Measurements from ENCODE around the gene MRPL48.

MRPL48 gene

DNA sequence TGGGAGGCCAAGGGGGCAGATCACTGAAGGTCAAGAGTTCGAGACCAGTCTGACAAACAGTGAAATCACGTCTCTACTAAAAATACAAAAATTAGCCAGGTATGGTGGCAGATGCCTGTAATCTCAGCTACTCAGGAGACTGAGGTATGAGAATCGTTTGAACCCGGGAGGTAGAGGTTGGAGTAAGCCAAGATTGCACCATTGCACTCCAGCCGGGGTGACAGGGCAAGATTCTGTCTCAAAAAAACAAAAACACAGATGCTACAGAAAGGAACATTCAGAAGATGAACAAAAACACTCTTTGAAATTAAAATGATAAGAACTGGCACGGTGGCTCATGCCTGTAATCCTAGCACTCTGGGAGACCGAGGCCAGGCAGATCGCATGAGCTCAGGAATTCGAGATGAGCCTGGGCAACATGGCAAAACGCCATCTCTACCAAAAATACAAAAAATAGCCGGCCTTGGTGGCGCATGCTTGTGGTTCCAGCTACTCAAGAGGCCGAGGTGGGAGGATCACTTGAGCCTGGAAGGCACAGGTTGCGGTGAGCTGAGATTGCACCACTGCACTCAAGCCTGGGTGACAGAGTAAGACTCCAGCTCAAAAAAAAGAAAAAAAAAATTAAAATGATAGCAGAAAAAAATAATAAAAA, 35.3 kb upstream of the MRPL48 start:
- WGBS (ENCODE audit: extremely low coverage, insufficient coverage, insufficient read length), result no CpG with 5 or more reads among the region's 14 CpGs
- Histone ChIP-seq H2BK5ac (ENCODE audit: low read depth, low read length, poor library complexity) (no peak overlapping the region), H4K8ac (ENCODE audit: low read depth, low read length) (peak overlapping the region; percentile 6), H3K23ac (ENCODE audit: low read length) (no peak overlapping the region), H3K18ac (ENCODE audit: low read length) (peak overlapping the region; percentile 9), H4K91ac (ENCODE audit: low read depth, low read length) (no peak overlapping the region), H3K4me2 (ENCODE audit: low read length) (no peak overlapping the region), H3K4me3 (ENCODE audit: low read depth, low read length) (no peak overlapping the region), H3K27ac (ENCODE audit: low read depth, low read length) (peak overlapping the region; percentile 18), H2AFZ (ENCODE audit: insufficient read depth, low read length, poor library complexity) (no peak overlapping the region), H3K36me3 (ENCODE audit: control insufficient read depth in 1 of 2, insufficient read depth in 2 of 2, low read length in 2 of 2) (peaks cover 0 to 6% of the 10 kb centered on the region in 2 experiments), H3K9ac (ENCODE audit: low read length) (no peak overlapping the region), H4K12ac (ENCODE audit: low read depth, low read length) (no peak overlapping the region), H3K79me2 (ENCODE audit: control insufficient read depth, insufficient read depth, low read length, poor library complexity) (peaks cover 24% of the 10 kb centered on the region), H3K27me3 (ENCODE audit: insufficient read depth, low read length) (no peaks in the 10 kb centered on the region), H3K79me1 (ENCODE audit: low read length) (peaks cover 2% of the 10 kb centered on the region), H2BK120ac (ENCODE audit: insufficient read depth, low read length, poor library complexity) (no peak overlapping the region), H2AK5ac (ENCODE audit: low read length) (no peak overlapping the region), H3K9me3 (ENCODE audit: insufficient read depth, low read depth, low read length) (no peaks in the 10 kb centered on the region), H3K14ac (ENCODE audit: low read length) (no peak overlapping the region), H3K4ac (ENCODE audit: low read depth, low read length) (peak overlapping the region; percentile 57), H2BK12ac (ENCODE audit: low read length) (no peak overlapping the region), H3K4me1 (ENCODE audit: control insufficient read depth in 1 of 2, insufficient read depth in 2 of 2, low read length in 2 of 2) (peaks cover 5 to 12% of the 10 kb centered on the region in 2 experiments)
- DNase-seq, result peak; percentile 85 to 88

DNA sequence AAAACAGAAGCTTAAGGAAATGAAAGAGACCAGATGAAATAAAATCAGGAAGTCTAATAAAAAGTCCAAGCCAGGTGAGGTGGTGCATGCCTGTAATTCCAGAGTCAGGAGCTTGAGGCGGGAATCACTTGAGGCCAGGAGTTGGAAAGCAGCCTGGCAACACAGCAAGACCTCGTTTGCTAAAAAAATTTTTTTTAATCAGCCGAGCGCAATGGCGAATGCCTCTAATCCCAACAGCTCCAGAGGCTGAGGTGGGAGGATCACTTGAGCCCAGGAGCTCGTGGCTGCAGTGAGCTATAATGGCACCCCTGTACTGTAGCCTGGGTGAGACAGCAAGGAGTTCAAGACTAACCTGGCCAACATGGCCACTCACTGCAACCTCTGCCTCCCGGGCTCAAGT, 34.8 kb upstream of the MRPL48 start:
- Histone ChIP-seq H3K27me3 (ENCODE audit: insufficient read depth, low read length) (no peaks in the 10 kb centered on the region), H3K27ac (ENCODE audit: low read depth, low read length) (peak overlapping the region; percentile 56), H2BK12ac (ENCODE audit: low read length) (no peak overlapping the region), H3K36me3 (ENCODE audit: control insufficient read depth in 1 of 2, insufficient read depth in 2 of 2, low read length in 2 of 2) (peaks cover 0 to 6% of the 10 kb centered on the region in 2 experiments), H2BK5ac (ENCODE audit: low read depth, low read length, poor library complexity) (peak overlapping the region; percentile 32), H3K9me3 (ENCODE audit: insufficient read depth, low read depth, low read length) (no peaks in the 10 kb centered on the region), H4K91ac (ENCODE audit: low read depth, low read length) (no peak overlapping the region), H3K79me2 (ENCODE audit: control insufficient read depth, insufficient read depth, low read length, poor library complexity) (peaks cover 24% of the 10 kb centered on the region), H4K8ac (ENCODE audit: low read depth, low read length) (no peak overlapping the region), H3K4me2 (ENCODE audit: low read length) (peak overlapping the region; percentile 15), H3K18ac (ENCODE audit: low read length) (peak overlapping the region; percentile 70), H3K79me1 (ENCODE audit: low read length) (peaks cover 2% of the 10 kb centered on the region), H3K4me1 (ENCODE audit: control insufficient read depth in 1 of 2, insufficient read depth in 2 of 2, low read length in 2 of 2) (peaks cover 5 to 12% of the 10 kb centered on the region in 2 experiments), H3K4ac (ENCODE audit: low read depth, low read length) (peak overlapping the region; percentile 60), H2BK120ac (ENCODE audit: insufficient read depth, low read length, poor library complexity) (no peak overlapping the region), H4K12ac (ENCODE audit: low read depth, low read length) (no peak overlapping the region), H2AFZ (ENCODE audit: insufficient read depth, low read length, poor library complexity) (no peak overlapping the region), H3K4me3 (ENCODE audit: low read depth, low read length) (no peak overlapping the region), H3K9ac (ENCODE audit: low read length) (no peak overlapping the region), H3K14ac (ENCODE audit: low read length) (no peak overlapping the region), H3K23ac (ENCODE audit: low read length) (no peak overlapping the region), H2AK5ac (ENCODE audit: low read length) (no peak overlapping the region)
- WGBS (ENCODE audit: extremely low coverage, insufficient coverage, insufficient read length), result no CpG with 5 or more reads among the region's 7 CpGs
- peak; percentile 70 to 78 for DNase-seq

DNA sequence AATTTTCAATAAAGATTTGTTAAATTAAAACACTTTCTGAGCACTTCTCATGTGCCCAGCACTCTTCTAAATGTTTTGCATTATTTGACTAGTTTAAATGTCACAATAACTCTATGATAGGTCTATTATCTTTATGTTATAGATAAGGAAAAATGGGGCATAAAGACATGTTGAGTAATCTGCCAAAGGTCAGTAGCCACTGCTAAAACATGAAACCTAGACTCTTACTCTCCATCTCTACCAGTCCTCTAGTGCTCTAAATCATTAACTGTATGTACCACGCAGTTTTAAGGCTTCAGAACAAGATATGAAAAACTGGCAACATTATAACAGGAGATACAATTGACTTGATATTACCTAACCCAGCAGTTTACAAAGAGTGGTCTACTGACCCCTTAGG, 33.7 kb upstream of the MRPL48 start:
- peaks cover 24% of the 10 kb centered on the region for H3K79me2 ChIP-seq (ENCODE audit: control insufficient read depth, insufficient read depth, low read length, poor library complexity)
- no peak overlapping the region for H3K23ac ChIP-seq (ENCODE audit: low read length)
- H3K4me3 ChIP-seq (ENCODE audit: low read depth, low read length), result no peak overlapping the region
- WGBS (ENCODE audit: extremely low coverage, insufficient coverage, insufficient read length), result no CpG with 5 or more reads among the region's 1 CpG
- H3K14ac ChIP-seq (ENCODE audit: low read length), result no peak overlapping the region
- H3K27me3 ChIP-seq (ENCODE audit: insufficient read depth, low read length), result no peaks in the 10 kb centered on the region
- peaks cover 5 to 12% of the 10 kb centered on the region in 2 experiments for H3K4me1 ChIP-seq (ENCODE audit: control insufficient read depth in 1 of 2, insufficient read depth in 2 of 2, low read length in 2 of 2)
- H3K9me3 ChIP-seq (ENCODE audit: insufficient read depth, low read depth, low read length), result no peaks in the 10 kb centered on the region
- H2BK120ac ChIP-seq (ENCODE audit: insufficient read depth, low read length, poor library complexity), result no peak overlapping the region
- H3K9ac ChIP-seq (ENCODE audit: low read length), result no peak overlapping the region
- H2BK5ac ChIP-seq (ENCODE audit: low read depth, low read length, poor library complexity), result no peak overlapping the region
- no peak overlapping the region for H3K4me2 ChIP-seq (ENCODE audit: low read length)
- peak overlapping the region; percentile 21 for H3K4ac ChIP-seq (ENCODE audit: low read depth, low read length)
- no peak overlapping the region for H3K18ac ChIP-seq (ENCODE audit: low read length)
- no peak overlapping the region for H4K8ac ChIP-seq (ENCODE audit: low read depth, low read length)
- H2BK12ac ChIP-seq (ENCODE audit: low read length), result no peak overlapping the region
- no peak overlapping the region for H4K12ac ChIP-seq (ENCODE audit: low read depth, low read length)
- H4K91ac ChIP-seq (ENCODE audit: low read depth, low read length), result no peak overlapping the region
- peaks cover 0 to 6% of the 10 kb centered on the region in 2 experiments for H3K36me3 ChIP-seq (ENCODE audit: control insufficient read depth in 1 of 2, insufficient read depth in 2 of 2, low read length in 2 of 2)
- H3K27ac ChIP-seq (ENCODE audit: low read depth, low read length), result no peak overlapping the region
- H2AK5ac ChIP-seq (ENCODE audit: low read length), result no peak overlapping the region
- H2AFZ ChIP-seq (ENCODE audit: insufficient read depth, low read length, poor library complexity), result no peak overlapping the region
- peaks cover 2% of the 10 kb centered on the region for H3K79me1 ChIP-seq (ENCODE audit: low read length)
- DNase-seq, result peak in 1 of 2 donors; percentile 66

DNA sequence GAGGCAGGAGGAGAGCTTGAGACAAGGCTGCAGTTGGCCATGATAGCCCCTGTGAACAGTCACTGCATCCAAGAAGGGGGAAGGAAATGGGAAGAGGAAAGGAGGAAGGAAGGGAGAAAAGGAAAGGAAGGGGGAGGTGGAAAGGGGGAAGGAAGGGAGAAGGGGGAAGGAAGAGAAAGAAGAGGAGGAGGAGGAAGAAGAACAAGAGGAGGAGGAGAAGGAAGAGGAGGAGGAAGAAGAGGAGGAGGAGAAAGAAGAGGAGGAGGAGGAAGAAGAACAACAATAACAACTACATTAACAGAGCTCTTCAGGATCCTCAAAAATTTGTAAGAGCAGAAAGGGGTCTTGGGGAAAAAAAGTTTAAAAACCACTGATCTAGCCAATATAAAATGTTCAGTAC, 32.0 kb upstream of the MRPL48 start:
- Histone ChIP-seq H3K4ac (ENCODE audit: low read depth, low read length) (peak overlapping the region; percentile 56), H4K12ac (ENCODE audit: low read depth, low read length) (no peak overlapping the region), H3K9me3 (ENCODE audit: insufficient read depth, low read depth, low read length) (no peaks in the 10 kb centered on the region), H3K4me3 (ENCODE audit: low read depth, low read length) (no peak overlapping the region), H3K27me3 (ENCODE audit: insufficient read depth, low read length) (no peaks in the 10 kb centered on the region), H3K14ac (ENCODE audit: low read length) (no peak overlapping the region), H2BK5ac (ENCODE audit: low read depth, low read length, poor library complexity) (no peak overlapping the region), H3K18ac (ENCODE audit: low read length) (no peak overlapping the region), H3K79me2 (ENCODE audit: control insufficient read depth, insufficient read depth, low read length, poor library complexity) (peaks cover 26% of the 10 kb centered on the region), H2AFZ (ENCODE audit: insufficient read depth, low read length, poor library complexity) (no peak overlapping the region), H2BK12ac (ENCODE audit: low read length) (no peak overlapping the region), H4K8ac (ENCODE audit: low read depth, low read length) (no peak overlapping the region), H3K27ac (ENCODE audit: low read depth, low read length) (no peak overlapping the region), H3K36me3 (ENCODE audit: control insufficient read depth in 1 of 2, insufficient read depth in 2 of 2, low read length in 2 of 2) (peaks cover 0 to 6% of the 10 kb centered on the region in 2 experiments), H2AK5ac (ENCODE audit: low read length) (no peak overlapping the region), H4K91ac (ENCODE audit: low read depth, low read length) (no peak overlapping the region), H3K4me1 (ENCODE audit: control insufficient read depth in 1 of 2, insufficient read depth in 2 of 2, low read length in 2 of 2) (peaks cover 5 to 9% of the 10 kb centered on the region in 2 experiments), H3K9ac (ENCODE audit: low read length) (no peak overlapping the region), H3K79me1 (ENCODE audit: low read length) (peaks cover 12% of the 10 kb centered on the region), H3K4me2 (ENCODE audit: low read length) (no peak overlapping the region), H3K23ac (ENCODE audit: low read length) (no peak overlapping the region), H2BK120ac (ENCODE audit: insufficient read depth, low read length, poor library complexity) (no peak overlapping the region)
- no peak for DNase-seq

Measured in trophoblast cell (in vitro differentiated cells and primary cell).